Stromal cell of bone marrow (primary cell): ENCODE results near the gene GAL3ST1.

Experiments
- DNase-seq: peaks from one replicate; pipeline ENCODE4 v3.0.0-alpha.2; 2012; ENCODE audit warnings: low read depth

Gene GAL3ST1

GRCh38 chr22:30531651-30532608 lies 42.5 kb downstream of the GAL3ST1 start:
- DNase-seq: no peak

DNA sequence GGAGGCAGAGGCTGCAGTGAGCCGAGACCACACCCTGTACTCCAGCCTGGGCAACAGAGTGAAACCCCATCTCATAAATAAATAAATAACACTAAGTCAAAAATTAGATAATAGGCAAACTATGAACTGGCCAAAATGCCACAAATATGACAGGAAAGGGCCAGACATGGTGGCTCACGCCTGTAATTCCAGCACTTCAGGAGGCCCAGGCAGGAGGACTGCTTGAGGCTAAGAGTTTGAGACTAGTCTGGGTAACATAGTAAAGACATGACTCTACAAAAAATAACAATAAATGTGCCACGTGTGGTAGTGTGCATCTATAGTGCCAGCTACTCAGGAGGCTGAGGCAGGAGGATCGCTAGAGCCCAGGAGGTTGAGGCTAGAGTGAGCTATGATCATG lies 47.8 kb downstream of the GAL3ST1 start:
- no peak for DNase-seq

GRCh38 chr22:30523646-30524489 lies 50.6 kb downstream of the GAL3ST1 start:
- no peak for DNase-seq

DNA sequence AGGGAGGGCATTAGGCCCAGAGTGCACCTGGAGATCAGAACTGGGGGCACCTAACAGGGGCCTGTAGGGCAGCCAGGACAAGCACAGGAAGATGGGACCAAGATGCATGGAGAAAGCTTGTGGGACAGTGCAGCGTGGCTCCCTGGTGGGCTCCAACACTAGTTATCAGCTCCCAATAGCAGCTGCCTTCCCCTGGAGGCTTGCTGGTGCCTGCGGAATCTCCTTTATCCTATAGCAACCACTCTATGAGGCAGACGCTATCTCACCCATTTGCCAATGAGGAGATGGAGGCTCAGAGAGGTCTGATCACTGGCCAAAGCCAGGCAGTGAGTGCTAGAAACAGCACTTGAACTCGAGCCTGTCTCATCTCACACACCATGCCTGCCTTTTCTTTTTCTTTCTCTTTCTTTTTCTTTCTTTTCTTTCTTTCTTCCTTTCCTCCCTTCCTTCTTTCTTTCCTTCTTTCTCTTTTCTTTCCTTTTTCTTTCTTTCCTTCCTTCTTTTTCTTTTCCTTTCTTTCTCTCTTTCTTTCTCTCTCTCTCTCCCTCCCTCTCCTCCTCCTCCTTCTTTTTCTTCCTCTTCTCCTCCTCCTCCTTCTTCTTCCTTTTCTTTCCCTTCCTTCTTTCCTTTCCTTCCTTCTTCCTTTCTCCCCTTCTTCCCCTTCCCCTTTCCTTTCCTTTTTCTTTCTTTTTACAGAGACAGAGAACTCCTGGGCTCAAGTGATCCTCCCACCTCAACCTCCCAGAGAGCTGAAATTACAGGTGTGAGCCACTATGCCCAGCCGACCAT lies 52.9 kb downstream of the GAL3ST1 start:
- DNase-seq: no peak

DNA sequence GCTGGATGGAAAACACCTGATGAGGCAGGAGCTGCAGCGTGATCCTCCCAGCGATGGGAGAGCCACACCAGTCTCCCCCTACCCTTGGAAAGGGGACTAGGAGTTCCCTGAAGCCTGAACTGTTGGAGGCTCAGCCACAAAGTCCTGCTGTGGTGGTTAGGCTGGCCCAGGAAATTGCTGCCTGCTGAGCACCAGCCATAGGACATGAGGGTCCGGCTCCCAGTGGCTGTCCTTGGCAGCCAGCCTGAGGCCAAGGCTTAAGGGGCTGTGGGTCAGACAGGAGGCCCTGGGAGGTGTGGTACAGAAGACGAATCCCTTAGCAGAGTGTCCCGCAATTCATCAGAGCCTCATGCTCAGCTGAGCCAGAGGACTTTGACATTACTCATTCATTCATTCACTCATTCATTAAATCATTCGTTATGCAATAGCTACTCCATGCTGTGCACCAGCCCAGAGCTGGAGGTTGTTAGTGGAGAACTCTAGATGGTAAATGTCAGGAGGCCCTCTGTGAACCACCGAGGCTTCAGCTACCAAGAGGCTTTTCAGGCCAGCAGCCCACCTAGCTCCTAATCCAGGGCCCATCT lies 54.5 kb downstream of the GAL3ST1 start:
- no peak for DNase-seq

GRCh38 chr22:30516731-30517130 lies 57.7 kb downstream of the GAL3ST1 start:
- no peak for DNase-seq

DNA sequence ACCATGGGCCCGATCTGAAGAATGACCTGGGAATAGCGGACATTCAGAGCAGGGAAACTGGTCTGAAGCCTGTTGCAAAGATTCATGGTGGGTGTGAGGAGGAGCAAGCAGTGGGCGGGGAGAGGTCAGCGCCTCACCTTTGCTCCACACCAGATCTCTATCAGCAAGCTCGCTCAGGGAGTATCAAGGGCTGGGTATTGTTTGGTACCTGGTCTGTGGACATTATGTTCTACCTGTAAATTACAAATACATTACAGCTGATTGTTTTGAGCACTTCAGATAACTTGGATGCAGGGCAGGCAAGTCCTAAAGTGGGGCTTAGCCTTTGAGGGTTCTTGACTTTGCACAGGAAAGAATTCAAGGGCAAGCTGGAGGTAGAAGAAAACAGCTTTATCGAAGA lies 58.2 kb downstream of the GAL3ST1 start:
- DNase-seq: no peak

DNA sequence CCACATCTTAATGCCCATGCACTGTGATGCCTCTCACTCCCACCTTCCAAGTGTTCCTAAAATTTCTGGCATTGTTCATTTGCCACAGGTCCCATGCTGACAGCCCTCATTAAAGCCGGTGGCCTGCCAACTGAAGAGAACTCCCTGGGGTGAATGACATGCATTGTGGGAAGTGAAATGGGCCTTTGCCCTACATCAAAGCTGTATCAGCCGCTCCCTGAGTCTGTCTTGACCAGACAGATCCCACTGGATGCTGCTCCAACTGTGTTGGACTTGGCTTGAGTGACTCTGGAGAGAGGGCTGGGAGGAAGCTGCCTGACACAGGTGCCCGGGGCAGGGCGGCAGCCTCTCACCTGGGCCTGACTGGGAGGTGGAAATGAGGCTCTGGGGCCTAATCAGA lies 60.2 kb downstream of the GAL3ST1 start:
- no peak for DNase-seq

GRCh38 chr22:30513462-30513861 lies 61.0 kb downstream of the GAL3ST1 start:
- no peak for DNase-seq

DNA sequence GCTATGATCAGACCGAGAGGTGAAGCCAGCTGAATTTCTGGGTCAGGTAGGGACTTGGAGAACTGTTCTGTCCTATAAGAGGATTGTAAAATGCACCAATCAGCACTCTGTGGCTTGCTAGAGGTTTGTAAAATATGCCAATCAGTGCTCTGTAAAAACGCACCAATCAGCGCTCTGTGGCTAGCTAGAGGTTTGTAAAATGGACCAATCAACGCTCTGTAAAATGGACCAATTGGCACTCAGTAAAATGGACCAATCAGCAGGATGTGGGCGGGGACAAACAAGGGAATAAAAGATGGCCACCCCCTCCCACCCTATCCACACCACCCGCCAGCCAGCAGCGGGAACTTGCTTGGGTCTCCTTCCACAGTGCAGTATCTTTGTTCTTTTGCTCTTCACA lies 62.6 kb downstream of the GAL3ST1 start:
- no peak for DNase-seq

DNA sequence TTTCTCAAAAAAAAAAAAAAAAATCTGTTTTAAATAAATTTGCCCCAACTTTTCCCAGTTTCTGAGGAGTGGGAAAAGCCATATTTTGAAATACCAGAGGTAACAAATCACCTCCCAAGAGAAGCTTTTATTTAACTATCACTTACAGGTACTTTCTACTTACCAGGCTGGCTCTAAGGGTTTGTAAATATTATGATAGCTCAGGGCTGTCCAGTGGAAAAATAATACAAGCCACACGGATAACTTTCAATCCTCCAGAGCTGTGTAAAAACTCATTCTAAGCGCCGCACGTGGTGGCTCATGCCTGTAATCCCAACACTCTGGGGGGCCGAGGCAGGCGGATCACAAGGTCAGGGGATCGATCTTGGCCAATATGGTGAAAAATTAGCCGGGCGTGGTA lies 63.4 kb downstream of the GAL3ST1 start:
- DNase-seq: no peak

- DNase-seq: no peak
These were observed 66.2 kb downstream of the GAL3ST1 start for GRCh38 chr22:30508216-30508615.

DNA sequence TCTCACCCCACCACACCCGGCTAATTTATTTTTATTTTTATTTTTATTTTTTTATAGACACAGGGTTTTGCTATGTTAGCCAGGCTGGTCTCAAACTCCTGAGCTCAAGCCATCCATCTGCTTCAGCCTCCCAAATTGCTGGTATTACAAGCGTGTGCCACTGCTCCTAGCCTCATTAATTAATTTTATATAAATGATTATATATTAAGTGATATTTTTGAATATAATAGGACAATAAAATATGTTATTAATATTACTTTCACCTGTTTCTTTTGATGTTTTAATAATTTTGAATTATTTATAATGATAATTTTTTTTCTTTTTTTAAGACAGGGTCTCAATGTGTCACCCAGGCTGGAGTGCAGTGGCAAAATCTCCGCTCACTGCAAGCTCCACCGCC lies 66.8 kb downstream of the GAL3ST1 start:
- no peak for DNase-seq

- DNase-seq: no peak
These were observed 67.9 kb downstream of the GAL3ST1 start for GRCh38 chr22:30506507-30506968.
